HG03469 (cell line): Measurements from ENCODE around the gene ZNRF3.

Experiments used
- ATAC-seq: cut with Tn5 transposase; IDR thresholded peaks from one replicate; pipeline ENCODE4 v1.9.1; 2021; ENCODE audit warnings: mild to moderate bottlenecking, moderate library complexity, moderate number of reproducible peaks; ENCODE audit not compliant: unreplicated experiment

The ZNRF3 gene

DNA sequence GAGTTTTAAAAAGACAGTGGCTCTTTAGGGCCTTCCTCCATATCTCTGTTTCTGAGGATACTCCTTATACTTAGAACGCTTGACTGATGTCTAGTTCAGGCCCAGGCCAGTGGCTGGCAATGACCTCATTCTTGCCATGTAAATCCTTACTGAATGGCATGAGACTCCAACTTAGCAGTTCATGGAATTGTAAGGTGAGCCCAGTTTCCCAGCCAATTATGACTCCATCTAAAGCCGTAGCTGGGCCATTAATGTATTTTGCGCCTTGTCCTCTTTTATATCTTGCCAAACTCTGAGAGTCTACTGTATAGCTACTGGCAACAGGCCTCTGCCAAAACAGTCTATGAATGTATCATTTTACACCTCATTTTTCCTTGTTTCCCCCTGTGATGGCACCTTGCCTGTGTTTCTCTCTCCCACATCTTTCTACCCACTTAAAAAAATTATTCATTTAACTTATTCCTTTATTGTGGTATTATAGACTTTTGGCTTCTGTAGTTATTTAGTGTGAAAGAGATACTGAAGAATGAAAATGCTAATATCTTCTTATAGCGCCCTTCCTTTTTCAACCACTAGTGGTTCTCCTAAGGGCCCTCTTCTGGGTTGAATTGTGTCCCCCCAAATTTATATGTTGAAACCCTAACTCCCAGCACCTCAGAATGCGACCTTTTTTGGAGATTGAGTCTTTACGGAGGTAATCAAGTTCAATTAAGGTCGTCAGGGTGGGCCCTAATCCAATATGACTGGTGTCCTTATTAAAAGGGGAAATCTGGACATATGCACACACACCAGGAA lies 67.4 kb downstream of the ZNRF3 start:
- ATAC-seq, result no peak

DNA sequence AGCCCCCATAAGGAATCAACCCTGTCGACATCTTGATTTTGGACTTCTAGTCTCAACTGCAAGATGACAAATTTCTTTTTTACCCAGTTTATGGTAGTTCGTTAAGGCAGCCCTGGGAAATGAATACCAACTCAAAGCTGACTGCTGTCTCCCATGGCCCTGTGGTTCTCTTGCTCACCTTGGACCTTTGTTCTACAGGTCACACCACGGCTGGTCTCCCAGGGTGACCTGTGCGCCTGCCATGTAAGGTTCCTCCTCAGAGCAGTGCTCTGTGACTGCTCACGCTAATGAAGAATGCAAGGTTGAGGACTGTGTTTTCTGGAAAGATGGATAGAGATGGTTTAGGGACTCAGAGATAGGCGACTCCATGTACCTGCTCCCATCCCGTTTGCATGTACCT lies 68.2 kb downstream of the ZNRF3 start:
- ATAC-seq, result no peak

DNA sequence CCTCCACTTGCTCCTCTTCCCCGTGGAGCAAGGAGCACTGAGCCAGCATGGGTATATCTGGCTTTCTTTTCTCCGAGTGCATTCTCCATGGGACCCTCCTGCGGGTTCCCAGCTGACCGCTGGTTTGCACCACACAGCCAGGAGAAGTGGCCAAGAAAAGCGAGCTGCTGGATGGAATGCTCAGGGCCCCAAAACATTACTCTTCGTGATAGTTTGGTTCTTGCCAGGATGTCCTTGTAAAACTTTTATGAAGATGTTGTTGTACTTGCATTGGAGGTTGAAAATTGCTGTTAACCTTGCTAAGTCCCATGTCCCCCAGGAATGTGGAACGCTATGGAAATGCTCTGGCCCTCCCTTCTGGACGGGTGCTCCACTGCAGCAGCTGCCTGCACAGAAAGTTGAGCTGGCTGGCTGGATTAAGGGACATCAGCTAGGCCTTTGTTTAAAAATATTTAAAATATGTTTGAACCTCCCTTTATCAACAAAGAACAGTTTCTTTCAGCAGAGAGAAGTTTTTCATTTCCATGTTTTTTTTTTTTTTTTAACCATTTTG lies 68.7 kb downstream of the ZNRF3 start:
- no peak for ATAC-seq

- no peak for ATAC-seq
Measured at GRCh38 chr22:28952857-28953256, 69.5 kb downstream of the ZNRF3 start.

- no peak for ATAC-seq
Measured at GRCh38 chr22:28953403-28953802, 70.0 kb downstream of the ZNRF3 start.

- ATAC-seq, result no peak
Measured at GRCh38 chr22:28953976-28954880, 70.9 kb downstream of the ZNRF3 start.

DNA sequence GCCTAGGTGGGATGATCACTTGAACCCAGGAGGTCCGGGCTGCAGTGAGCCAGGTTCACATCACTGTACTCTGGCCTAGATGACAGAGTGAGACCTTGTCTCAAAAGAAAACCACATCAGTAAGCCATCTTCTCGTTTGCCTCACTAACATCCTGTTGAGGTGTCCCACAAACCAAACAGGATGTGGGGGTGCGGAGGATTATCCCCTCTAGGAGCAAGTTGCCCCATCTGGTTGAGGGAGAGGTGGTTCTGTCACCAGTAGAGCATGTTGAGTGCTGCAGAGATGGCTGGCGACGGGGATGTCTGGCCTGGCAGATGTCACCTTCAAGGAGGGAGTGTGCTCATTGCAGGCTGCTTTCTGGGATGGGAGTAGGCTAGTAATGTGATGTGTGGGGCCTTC lies 72.4 kb downstream of the ZNRF3 start:
- peak; percentile 50 for ATAC-seq

GRCh38 chr22:28956506-28956905 lies 73.1 kb downstream of the ZNRF3 start:
- ATAC-seq, result no peak

DNA sequence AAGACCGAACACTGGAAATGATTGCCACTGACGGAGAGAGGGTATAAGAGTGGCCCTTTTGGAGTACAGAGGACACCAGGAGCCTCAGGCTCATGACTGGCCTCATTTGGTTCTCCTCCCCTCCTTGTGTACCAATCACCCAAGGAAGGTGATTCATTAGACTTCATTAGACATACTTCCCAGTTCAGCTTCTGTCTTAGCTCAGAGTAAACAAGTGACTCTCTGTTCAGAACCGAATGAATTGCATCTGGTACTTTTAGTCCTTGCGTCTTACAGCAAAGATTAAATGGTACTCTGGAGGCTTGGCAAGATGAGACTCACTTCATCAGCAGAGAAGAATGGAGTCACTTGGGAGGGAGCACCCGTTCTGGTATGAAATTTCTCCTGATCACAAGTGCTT lies 75.2 kb downstream of the ZNRF3 start:
- no peak for ATAC-seq

GRCh38 chr22:28962042-28962554 lies 78.7 kb downstream of the ZNRF3 start:
- no peak for ATAC-seq

DNA sequence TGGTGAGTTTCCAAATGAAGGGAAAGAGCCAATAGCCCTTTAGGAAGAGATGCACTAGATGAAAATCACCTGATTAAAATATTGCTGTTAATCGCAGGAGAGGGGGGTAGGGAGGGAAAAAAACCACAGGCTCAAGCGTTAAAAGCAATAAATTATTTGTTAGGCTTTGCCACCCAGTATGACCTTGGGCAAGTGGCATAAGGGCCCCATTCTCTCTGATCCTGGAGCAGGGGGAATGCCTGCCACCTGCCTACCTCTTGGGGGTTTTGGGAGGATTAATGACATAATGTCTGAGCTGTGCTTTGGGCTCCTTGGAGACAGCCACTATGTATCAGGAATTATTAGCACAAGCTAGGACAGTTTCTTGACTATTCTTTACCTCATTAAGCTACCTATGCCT lies 80.0 kb downstream of the ZNRF3 start:
- no peak for ATAC-seq

GRCh38 chr22:28967163-28967665 lies 83.8 kb downstream of the ZNRF3 start:
- ATAC-seq, result no peak

- ATAC-seq, result no peak
Measured at GRCh38 chr22:28967969-28968368, 84.6 kb downstream of the ZNRF3 start.

DNA sequence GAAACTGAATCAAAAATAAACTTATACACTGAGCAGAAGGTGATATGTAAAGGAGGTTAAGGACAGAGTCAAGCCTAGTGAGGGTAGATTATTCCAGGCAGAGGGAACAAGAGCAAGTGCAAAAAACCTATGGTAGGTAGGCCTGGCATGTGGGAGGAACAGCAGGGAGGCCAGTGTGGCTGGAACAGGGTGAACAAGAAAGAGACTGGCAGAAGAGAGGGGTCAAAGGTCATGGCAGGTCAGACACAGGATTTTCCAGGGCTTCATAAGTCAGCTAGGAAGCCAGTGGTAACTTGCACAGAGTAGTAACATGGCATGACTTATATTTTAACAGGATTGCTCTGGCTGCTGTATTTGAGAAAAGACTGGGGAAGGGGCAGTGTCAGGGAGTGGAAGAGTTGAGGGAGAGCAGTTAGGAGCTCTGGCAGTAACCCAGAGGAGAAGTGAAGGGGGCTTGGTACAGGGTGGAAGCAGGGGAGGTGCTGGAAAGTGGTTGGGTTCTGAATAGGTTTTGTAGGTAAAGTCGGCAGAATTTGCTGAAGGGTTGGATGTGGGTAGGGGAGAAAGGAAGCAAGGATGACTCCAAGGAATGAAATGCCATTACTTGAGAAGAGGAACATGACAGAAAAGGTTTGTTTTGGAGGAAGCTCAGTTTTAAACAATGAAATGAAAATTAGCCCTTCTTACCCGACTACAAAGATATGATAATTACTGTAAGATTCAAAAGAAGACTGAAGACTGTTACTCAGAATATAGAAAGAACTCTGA lies 86.2 kb downstream of the ZNRF3 start:
- ATAC-seq, result no peak

GRCh38 chr22:28973352-28973751 lies 90.0 kb downstream of the ZNRF3 start:
- ATAC-seq, result no peak

DNA sequence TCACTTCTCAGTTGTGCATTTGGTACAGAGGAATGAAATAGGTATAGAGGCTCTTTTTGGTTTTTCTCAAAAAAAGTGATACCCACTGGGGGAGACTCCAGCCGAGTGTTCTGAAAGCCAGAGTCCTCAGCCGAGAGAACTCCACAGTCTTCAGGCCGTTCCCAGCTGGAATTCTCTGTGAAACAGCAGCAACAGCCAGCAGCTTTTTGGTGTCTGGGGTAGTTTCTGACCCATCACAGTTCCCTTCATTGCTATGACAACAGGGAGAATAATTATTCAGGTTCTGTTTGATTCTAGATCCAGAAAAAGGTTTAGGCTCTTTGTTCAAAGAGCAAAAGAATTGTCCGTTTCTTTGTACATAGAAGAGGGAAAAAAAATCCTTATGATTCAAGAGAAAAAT lies 93.7 kb downstream of the ZNRF3 start:
- no peak for ATAC-seq

DNA sequence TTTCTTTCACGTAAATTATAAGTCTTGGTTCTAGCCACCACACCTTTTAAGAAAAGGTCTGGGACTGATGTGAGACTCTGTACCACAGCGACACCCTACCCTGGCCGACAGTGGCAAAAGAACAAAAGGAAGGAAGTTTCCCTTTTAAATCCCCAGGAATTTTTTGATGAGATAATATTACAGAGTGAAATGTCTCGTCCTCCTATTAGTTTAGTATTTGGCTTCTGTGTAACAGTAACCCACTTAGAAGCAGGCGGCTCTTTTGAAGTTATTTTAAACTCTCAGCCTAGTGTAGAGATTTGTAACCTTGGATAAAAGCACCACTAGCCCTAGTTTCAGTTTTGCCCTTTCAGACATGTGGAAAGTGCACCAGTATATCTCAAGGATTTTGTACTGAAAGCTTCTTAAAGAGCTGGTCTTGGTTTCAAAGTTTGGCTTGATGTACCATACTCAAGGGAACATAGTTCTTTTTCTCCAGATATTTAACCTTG lies 94.2 kb downstream of the ZNRF3 start:
- ATAC-seq, result no peak

GRCh38 chr22:28978158-28978557 lies 94.8 kb downstream of the ZNRF3 start:
- ATAC-seq, result no peak

GRCh38 chr22:28978863-28979796 lies 95.8 kb downstream of the ZNRF3 start:
- no peak for ATAC-seq
